Measurements from ENCODE around the gene EFCAB6.

EFCAB6 gene

DNA sequence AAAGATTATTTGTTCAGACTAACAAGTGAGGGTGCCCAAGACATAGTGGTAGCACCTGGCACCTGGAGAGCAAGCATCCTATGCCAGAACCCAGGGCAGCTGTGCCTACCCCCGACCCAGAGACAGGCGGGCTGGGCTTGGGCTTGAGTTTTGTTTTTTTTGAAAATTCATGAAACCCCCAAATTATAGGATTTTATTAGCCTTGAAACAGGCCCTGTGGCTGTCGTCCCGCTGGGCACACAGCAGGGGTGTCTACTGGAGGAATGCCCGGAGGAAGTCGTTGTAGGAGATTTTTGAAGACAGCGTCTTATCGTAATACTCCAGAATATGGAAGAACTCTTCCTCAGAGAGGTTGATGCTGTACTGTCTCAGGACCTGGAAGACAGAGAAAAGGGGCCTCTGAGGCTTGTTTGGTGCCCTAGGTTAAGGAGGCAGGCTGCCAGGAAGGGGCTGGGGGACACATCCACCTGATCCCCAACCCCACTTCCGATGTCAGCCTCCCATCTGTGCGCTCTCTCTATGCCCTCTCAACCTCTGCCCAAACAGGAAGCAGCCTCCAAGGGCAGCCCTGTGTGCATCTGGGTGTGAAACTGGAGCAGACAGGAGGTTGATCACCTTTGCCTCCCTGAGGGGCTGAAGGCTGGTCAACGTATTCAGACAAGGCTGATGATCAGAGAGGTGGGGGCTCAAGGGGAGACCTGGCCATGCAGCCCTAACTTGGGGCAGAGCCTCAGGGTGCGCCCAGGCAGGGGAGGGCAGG is 283.3 kb downstream of the EFCAB6 start:
- H3K27ac ChIP-seq (ENCODE audit: low read depth, low read length, poor library complexity, severe bottlenecking): no peak overlapping the region
- H3F3A ChIP-seq (ENCODE audit: insufficient read depth, low read length): no peaks in the 10 kb centered on the region
- H3K79me2 ChIP-seq (ENCODE audit: insufficient read depth, low read length): no peaks in the 10 kb centered on the region
- H3K4me3 ChIP-seq (ENCODE audit: low read depth, low read length, poor library complexity, severe bottlenecking): no peak overlapping the region
- H2AFZ ChIP-seq (ENCODE audit: low read length): no peak overlapping the region
- no peak overlapping the region for H3K9ac ChIP-seq (ENCODE audit: low read length)
- no peak overlapping the region for H3K4me2 ChIP-seq (ENCODE audit: low read length)
- H3K9me3 ChIP-seq (ENCODE audit: low read length): no peaks in the 10 kb centered on the region
- no peaks in the 10 kb centered on the region for H3K4me1 ChIP-seq (ENCODE audit: insufficient read depth, low read length, severe bottlenecking)
- H3K27me3 ChIP-seq (ENCODE audit: insufficient read depth, low read length): no peaks in the 10 kb centered on the region
- TF ChIP-seq EZH2 (IDR thresholded peaks at IDR 0.05; ENCODE audit: borderline replicate concordance, low read length): no peak
- TF ChIP-seq, protein P1, sequence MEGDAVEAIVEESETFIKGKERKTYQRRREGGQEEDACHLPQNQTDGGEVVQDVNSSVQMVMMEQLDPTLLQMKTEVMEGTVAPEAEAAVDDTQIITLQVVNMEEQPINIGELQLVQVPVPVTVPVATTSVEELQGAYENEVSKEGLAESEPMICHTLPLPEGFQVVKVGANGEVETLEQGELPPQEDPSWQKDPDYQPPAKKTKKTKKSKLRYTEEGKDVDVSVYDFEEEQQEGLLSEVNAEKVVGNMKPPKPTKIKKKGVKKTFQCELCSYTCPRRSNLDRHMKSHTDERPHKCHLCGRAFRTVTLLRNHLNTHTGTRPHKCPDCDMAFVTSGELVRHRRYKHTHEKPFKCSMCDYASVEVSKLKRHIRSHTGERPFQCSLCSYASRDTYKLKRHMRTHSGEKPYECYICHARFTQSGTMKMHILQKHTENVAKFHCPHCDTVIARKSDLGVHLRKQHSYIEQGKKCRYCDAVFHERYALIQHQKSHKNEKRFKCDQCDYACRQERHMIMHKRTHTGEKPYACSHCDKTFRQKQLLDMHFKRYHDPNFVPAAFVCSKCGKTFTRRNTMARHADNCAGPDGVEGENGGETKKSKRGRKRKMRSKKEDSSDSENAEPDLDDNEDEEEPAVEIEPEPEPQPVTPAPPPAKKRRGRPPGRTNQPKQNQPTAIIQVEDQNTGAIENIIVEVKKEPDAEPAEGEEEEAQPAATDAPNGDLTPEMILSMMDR (IDR thresholded peaks at IDR 0.05; ENCODE audit: low read length): no peak
- H4K20me1 ChIP-seq (ENCODE audit: insufficient read depth, low read length): no peaks in the 10 kb centered on the region
- H3K36me3 ChIP-seq (ENCODE audit: insufficient read depth, low read length): no peaks in the 10 kb centered on the region
- H3K9me2 ChIP-seq (ENCODE audit: low read depth, low read length): no peaks in the 10 kb centered on the region

DNA sequence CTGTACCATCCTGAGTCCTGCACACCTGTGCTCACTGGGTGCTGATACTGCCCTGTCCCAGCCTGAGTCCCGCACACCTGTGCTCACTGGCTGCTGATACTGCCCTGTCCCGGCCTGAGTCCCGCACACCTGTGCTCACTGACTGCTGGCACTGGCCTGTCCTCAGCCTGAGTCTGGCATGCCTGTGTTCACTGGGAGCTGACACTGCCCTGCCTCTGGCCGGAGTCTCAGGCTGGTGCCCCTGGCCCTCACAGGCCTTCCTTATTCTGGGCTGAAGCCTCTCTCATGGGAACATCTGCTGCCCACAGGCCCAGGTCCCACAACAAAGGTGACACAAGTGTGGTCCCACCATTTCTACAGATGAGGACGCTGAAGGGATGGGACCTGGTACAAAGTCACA is 285.2 kb downstream of the EFCAB6 start:
- Histone ChIP-seq H2AFZ (ENCODE audit: low read length) (no peak overlapping the region), H3K27ac (ENCODE audit: low read depth, low read length, poor library complexity, severe bottlenecking) (no peak overlapping the region), H3K9me2 (ENCODE audit: low read depth, low read length) (no peaks in the 10 kb centered on the region), H3K9ac (ENCODE audit: low read length) (no peak overlapping the region), H3K4me3 (ENCODE audit: low read depth, low read length, poor library complexity, severe bottlenecking) (no peak overlapping the region), H3K36me3 (ENCODE audit: insufficient read depth, low read length) (no peaks in the 10 kb centered on the region), H4K20me1 (ENCODE audit: insufficient read depth, low read length) (no peaks in the 10 kb centered on the region), H3K4me2 (ENCODE audit: low read length) (no peak overlapping the region), H3K79me2 (ENCODE audit: insufficient read depth, low read length) (no peaks in the 10 kb centered on the region), H3K4me1 (ENCODE audit: insufficient read depth, low read length, severe bottlenecking) (no peaks in the 10 kb centered on the region), H3K9me3 (ENCODE audit: low read length) (no peaks in the 10 kb centered on the region), H3F3A (ENCODE audit: insufficient read depth, low read length) (no peaks in the 10 kb centered on the region), H3K27me3 (ENCODE audit: insufficient read depth, low read length) (no peaks in the 10 kb centered on the region)
- TF ChIP-seq, protein P1 (IDR thresholded peaks at IDR 0.05; ENCODE audit: low read length): no peak
- TF ChIP-seq EZH2 (IDR thresholded peaks at IDR 0.05; ENCODE audit: borderline replicate concordance, low read length): no peak

DNA sequence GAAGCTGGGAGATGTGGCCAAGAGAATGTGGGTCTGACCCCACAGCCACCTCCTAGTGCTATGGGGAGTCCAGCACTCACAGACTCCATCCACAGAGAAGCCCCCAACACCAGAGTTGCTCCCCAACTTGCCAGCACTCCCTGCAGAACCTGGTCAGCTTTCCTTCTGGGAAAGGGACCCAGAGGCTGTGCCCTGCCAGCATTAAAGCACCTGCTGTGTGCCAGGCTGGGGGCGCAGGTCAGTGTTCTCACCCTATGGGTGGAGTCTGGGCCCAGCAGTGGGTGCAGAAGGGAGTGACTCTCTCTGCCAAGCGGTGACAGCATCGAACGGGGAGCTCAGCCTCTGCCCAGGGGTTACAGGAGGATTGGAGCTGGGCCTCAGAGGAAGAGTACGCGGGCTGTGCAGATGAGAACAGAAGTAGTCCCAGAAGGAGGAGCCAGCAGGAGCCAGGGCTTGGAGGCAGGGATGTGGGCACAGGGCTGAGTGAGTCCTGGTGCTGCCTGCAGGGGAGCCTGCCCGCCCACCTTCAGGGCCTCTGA is 285.9 kb downstream of the EFCAB6 start:
- TF ChIP-seq EZH2 (IDR thresholded peaks at IDR 0.05; ENCODE audit: borderline replicate concordance, low read length): no peak
- TF ChIP-seq, protein P1 (IDR thresholded peaks at IDR 0.05; ENCODE audit: low read length): no peak
- H3K79me2 ChIP-seq (ENCODE audit: insufficient read depth, low read length): no peaks in the 10 kb centered on the region
- no peaks in the 10 kb centered on the region for H3K27me3 ChIP-seq (ENCODE audit: insufficient read depth, low read length)
- H3K9ac ChIP-seq (ENCODE audit: low read length): no peak overlapping the region
- H3K36me3 ChIP-seq (ENCODE audit: insufficient read depth, low read length): no peaks in the 10 kb centered on the region
- no peaks in the 10 kb centered on the region for H3K9me2 ChIP-seq (ENCODE audit: low read depth, low read length)
- H3K9me3 ChIP-seq (ENCODE audit: low read length): no peaks in the 10 kb centered on the region
- no peaks in the 10 kb centered on the region for H3K4me1 ChIP-seq (ENCODE audit: insufficient read depth, low read length, severe bottlenecking)
- no peaks in the 10 kb centered on the region for H4K20me1 ChIP-seq (ENCODE audit: insufficient read depth, low read length)
- H3K4me3 ChIP-seq (ENCODE audit: low read depth, low read length, poor library complexity, severe bottlenecking): no peak overlapping the region
- H3K4me2 ChIP-seq (ENCODE audit: low read length): no peak overlapping the region
- H3K27ac ChIP-seq (ENCODE audit: low read depth, low read length, poor library complexity, severe bottlenecking): no peak overlapping the region
- H3F3A ChIP-seq (ENCODE audit: insufficient read depth, low read length): no peaks in the 10 kb centered on the region
- H2AFZ ChIP-seq (ENCODE audit: low read length): no peak overlapping the region
